Renal pelvis (tissue), 4 donors: ENCODE data around the gene CCDC85C. TPM values are rescaled to one million over a fixed set of nuclear protein-coding genes. Genes with fewer than 3 reads are reported as not detected.

Experiments used
- DNase-seq: peaks from one replicate; pipeline ENCODE4 v3.0.0-alpha.2; 2013
- polyA plus RNA-seq, 3 donors: library from polyadenylated mRNA; unstranded; fragments of 120-200 nt; gene quantifications; one replicate each; pipeline ENCODE4 v1.2.1, GENCODE V29; 2013; ENCODE audit not compliant: insufficient read length in 3 of 3

The CCDC85C gene
- polyA plus RNA-seq, 3 donors = 28.9 to 36.7 (median 34.5) TPM

DNA sequence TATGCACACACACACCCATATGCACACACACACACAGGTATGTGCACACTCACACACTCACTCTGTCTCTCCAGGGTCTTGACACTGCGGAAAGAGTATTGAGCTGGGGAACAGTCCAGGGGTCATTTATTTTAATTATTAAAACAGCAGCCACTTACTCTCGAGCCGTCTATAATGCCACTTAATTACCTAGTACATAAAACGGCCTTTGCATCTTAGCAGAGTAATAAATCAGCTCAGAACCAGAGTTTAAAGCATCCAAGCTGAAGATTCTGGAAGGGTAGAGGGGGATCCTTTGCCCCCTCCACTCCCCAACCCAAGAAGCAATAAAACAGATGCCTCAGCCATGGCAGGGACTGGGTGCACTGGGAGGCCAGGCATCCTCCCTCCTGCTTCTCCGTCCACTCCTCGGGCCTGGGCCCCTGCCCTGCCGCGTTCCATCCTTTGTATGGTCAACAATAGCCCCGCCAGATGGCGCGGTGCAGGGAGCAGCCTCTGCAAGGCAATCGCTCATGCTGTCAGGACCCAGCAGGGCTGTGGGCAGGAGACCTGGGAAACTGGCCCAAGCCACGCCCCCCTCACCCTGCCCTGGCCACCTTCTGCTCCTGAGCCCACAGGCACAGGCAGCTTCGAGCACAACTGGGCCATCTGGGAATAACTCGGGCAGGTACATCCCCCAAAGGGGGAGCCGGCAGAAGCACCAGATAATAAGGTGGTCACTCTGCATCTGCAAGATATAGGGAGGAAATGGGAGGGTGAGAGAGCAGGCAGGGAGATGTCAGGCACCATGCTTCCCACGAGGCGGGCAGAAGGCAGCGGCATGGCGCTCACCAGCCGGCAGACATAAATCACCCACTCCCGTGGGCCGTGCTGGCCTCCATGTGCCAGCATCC, 40.9 kb downstream of the CCDC85C start:
- peak; percentile 84 for DNase-seq

GRCh38 chr14:99561864-99562263, 42.1 kb downstream of the CCDC85C start:
- DNase-seq = no peak

GRCh38 chr14:99560922-99561683, 42.9 kb downstream of the CCDC85C start:
- DNase-seq = no peak

DNA sequence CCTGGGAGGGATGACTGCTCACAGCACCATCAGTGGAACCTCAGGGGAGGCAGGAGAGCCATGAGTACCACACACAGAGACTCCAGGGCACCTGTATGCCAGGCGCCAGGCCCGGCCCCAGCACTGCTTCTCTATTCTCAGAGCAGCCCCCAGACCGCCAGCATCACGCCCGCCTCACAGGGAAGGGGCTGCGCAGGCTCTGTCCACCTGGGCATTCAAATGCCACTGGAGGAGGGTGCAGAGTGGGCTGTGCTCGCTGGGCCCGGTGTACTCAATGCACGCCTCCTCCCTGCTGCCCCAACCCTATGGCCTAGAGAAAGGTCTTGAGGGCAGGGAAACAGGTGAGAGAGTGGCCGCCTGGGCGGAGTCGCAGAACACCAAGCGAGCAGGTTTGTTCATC, 43.6 kb downstream of the CCDC85C start:
- DNase-seq = no peak

GRCh38 chr14:99559286-99559990, 44.6 kb downstream of the CCDC85C start:
- DNase-seq = no peak

DNA sequence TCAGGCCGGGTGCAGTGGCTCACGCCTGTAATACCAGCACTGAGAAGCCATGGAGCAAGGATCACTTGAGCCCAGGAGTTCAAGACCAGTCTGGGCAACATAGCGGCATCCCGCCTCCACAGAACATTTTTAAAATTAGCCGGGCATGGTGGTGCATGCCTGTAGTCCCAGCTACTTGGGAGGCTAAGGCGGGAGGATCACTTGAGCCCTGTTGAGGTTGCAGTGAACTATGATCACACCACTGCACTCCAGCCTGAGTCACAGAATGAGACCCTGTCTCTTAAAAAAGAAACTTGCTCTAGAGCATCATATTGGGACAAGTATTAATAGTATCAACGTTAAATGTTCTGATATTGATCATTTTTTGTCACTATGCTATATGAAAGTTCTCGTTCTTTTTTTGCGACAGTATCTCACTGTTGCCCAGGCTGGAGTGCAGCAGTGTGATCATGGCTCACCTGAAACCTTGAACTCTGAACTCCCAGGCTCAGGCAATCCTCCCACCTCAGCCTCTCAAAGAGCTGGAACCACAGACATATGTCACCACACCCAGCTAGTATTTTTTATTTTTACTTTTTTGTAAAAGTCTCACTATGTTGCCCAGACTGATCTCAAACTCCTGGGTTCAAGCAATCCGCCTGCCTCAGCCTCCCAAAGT, 47.7 kb downstream of the CCDC85C start:
- no peak for DNase-seq

- no peak for DNase-seq
Observed at GRCh38 chr14:99554757-99555531, 49.1 kb downstream of the CCDC85C start.

- no peak for DNase-seq
Observed at GRCh38 chr14:99554184-99554583, 49.8 kb downstream of the CCDC85C start.

DNA sequence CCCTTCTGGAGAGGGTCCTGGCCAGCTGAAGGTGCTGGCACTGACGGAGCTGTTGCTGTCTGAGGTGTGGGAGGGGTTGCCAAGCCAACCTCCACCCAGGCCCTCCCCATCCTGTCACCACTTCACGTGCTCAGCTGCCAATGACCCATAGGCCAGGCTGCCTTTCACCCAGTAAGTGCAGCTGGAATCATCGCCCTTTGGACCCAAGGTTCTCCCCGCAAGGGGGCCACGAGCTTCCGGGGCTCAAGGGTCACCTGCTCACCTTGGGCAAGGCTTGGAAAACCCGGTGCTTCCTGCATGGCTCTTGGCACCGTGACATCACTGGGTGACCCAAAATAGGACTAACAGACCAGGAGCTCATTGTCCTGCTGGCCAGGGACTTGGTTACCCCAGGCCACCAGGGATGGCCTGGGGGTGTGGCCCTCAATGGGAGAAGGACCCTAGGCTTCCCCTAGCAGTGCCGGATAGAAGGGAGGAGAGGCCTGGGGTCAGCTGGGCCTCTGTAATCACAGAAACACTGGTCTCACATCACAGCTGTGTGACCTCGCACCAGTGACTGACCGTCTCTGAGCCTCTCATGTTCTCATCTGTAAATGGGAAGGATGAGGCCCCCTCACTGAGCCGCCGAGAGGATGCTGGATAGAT, 51.3 kb downstream of the CCDC85C start:
- DNase-seq = no peak

GRCh38 chr14:99552021-99552553, 51.9 kb downstream of the CCDC85C start:
- no peak for DNase-seq

DNA sequence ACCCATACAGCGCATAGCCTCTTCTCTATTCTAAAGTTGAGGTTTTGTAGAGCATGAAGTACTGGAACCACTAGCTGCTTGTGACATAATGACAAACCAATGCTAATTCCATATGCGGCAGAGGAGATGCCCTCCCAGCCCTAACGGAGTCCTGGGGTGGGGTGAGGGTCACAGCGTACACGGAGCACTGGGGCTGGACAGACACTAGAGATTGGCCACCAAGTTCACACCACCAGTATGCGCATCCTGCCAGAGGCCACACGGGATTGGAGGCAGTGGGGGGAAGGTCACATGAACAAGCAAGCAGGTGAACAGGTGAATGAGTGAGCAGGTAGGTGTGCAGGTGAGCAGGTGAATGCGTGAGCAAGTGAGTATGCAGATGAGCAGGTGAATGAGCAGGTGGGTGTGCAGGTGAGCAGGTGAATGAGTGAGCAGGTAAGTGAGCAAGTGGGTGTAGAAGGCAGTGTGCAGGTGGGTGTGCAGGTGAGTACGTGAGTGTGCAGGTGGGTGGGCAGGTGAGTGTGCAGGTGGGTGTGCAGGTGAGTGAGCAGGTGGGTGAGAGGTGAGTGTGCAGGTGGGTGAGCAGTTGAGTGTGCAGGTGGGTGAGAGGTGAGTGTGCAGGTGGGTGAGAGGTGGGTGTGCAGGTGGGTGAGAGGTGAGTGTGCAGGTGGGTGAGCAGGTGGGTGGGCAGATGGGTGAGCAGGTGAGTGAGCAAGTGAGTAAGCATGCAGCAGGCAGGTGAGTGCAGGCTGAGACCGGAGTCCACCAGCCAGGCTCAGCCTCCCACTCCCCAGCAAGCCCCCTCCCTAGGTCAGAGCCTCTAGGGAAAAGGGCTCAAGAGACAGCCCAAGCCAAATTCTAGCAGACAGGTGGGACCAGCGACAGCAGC, 52.7 kb downstream of the CCDC85C start:
- no peak for DNase-seq

GRCh38 chr14:99550387-99550992, 53.5 kb downstream of the CCDC85C start:
- no peak for DNase-seq

DNA sequence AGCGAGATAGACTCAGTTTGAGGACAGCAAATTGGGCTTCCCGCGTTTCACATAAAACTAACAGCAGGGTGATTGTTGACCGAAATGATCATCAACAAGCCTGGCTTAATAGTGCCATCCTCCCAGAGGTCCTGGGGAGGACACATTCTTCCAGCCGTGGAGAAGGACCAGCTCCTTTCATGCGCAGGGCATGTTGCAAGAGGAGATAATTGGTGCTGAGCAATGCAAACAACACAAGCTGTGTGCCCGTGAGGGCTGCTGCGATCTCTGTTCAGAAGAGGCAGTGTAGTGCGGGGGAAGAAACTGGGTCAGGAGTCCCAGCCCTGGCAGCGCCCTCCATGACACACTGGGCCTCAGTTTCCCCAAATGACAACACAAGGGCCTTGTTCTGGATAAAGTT, 54.3 kb downstream of the CCDC85C start:
- DNase-seq = no peak

DNA sequence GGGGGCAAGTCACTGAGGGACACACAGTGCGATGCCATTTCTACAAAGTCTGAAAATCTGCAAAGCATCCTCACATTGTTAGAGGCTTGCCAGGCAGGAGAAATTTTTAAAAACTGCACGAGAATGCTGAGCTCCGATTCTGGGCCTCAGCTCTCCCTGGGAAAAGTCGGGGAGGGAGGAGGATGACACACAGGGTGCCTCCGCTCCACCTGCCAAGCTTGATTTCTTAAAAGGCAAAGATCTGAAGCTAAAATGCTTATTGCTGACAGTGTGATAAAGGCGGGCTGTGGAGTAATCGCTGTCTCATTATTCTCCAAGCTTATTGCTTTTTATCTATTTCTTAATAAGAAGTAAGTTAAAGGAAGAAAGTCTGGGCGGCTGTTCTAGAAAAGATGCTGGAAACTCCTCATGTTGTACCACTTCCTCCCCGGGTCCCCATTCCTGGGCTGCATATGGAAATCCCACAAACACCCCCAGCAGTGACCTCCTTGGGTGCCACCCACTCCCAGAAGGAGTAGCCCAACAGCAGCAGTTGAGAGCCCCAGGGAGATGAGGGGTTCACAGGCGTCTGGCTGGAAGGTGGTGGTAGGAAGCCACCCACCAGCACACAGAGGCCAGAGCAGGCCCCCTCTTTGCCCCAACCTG, 55.0 kb downstream of the CCDC85C start:
- DNase-seq = no peak

GRCh38 chr14:99548255-99548654, 55.8 kb downstream of the CCDC85C start:
- DNase-seq = no peak

DNA sequence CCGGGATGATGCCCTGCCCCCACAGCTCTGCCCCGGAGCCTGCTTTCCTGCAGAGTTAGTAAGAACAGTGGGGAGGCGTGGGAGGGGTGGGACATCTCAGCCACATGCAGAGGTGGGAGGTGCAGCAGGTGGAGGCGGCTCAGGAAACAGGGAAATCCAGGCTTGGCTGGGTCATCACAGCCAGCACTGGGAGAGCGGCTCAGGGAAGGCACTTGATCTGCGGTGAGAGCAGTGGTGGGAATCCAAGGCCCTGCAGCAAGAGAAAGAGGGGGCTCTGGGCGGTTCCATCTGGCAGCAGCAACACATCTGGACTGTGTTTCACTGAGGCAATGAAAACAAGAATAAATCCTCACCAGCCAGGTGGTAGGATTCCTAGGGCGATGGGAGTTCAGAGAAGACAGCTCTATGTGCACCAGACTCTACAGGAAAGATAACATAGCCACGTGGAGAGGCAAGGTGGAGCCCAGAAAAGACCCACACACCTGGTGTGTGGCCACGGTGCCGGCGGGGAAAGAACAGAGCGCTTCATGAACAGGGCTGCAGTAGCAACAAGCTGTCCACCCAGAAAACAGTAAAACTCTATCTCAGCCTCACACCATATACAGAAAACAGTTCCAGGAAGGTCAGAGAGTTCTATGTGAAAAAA, 57.6 kb downstream of the CCDC85C start:
- no peak for DNase-seq

GRCh38 chr14:99545586-99545985, 58.4 kb downstream of the CCDC85C start:
- DNase-seq = no peak

GRCh38 chr14:99544991-99545390, 59.0 kb downstream of the CCDC85C start:
- no peak for DNase-seq
